ENCODE results near the gene SPRY4.

DNA sequence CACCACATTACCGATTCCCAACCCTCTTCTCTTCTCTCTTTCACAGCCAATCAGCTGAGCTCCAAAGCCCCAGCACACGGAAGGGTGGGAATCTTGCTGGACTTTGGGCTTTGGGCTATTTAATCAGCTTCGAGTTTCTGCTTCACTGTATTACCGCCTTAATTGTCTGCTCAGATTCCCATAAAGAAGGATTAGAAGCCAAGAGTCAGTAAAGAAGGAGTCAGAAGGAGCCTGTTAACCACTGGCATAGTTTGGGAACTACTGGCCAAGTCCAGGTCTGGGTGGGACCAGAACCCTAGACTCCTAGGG lies 4.4 kb downstream of the SPRY4 start:
- TF ChIP-seq, protein P1, sequence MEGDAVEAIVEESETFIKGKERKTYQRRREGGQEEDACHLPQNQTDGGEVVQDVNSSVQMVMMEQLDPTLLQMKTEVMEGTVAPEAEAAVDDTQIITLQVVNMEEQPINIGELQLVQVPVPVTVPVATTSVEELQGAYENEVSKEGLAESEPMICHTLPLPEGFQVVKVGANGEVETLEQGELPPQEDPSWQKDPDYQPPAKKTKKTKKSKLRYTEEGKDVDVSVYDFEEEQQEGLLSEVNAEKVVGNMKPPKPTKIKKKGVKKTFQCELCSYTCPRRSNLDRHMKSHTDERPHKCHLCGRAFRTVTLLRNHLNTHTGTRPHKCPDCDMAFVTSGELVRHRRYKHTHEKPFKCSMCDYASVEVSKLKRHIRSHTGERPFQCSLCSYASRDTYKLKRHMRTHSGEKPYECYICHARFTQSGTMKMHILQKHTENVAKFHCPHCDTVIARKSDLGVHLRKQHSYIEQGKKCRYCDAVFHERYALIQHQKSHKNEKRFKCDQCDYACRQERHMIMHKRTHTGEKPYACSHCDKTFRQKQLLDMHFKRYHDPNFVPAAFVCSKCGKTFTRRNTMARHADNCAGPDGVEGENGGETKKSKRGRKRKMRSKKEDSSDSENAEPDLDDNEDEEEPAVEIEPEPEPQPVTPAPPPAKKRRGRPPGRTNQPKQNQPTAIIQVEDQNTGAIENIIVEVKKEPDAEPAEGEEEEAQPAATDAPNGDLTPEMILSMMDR (IDR thresholded peaks at IDR 0.05): no peak
- no peak for TF ChIP-seq POLR2AphosphoS5 (IDR thresholded peaks at IDR 0.05)
